GM19035 (cell line): ENCODE measurements around the gene UBE2F.
"Not testable (repeated sequence)": the region's sequence is repeated elsewhere in the genome, so short reads cannot be mapped to it uniquely, and the experiment has no call there.

ENCODE experiments used
- ATAC-seq: cut with Tn5 transposase; IDR thresholded peaks from one replicate; pipeline ENCODE4 v1.9.1; 2021; ENCODE audit not compliant: unreplicated experiment

The UBE2F gene

DNA sequence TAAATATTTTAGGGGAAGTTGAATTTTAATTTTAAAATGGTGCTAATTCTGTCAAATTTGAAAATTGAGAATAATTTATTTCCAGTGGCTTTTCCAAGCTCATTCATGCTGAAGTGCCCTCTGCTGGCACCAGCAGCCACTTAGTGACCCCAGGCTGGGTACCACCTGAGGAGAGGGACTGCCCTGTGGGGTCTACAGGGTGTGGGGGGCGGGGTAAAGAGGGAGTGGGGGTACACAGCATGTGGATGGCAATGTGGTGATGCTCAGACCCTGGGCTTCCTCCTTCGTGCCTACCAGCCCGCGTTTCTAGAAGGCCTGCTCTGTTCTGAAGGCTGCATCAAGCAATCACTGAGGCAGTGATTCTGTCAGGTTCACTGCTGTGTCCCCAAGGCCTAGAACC lies 48.9 kb downstream of the UBE2F start:
- no peak for ATAC-seq

DNA sequence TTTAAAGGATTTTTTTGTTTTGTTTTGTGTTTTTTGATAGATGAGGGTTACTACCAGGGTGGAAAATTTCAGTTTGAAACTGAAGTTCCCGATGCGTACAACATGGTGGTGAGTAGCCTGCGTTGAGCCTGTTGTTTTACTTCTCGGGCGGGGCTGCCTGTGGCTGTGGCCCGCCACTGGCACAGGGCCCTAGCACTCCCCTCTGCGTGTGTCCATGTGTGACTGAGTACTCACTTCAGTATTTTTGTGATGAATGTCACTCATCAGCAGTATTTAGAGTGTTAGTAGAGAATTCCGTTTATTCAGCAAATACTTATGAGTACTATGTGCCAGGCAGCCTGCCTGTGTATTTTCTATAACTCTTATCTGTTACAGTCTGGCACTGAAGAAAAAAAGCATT lies 49.7 kb downstream of the UBE2F start:
- no peak for ATAC-seq

DNA sequence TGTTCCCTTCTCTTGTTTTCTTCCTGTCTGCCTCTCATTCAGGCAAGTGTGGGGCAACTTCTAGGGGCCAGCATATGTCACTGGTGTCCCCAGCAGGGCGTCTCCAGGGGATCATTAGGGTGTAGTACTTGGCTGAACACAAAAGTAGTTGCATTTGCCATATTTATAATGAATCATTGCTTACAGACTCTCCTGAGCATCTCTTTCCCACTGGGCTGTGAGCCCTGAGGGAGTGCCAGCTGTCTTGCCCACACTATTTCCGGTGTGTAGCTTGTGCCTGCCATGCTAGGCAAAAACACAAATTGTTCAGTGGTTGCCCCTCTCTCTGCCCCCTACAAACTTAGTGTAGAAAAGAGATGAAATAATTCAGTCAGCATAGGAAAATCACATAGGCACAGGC lies 53.1 kb downstream of the UBE2F start:
- no peak for ATAC-seq

DNA sequence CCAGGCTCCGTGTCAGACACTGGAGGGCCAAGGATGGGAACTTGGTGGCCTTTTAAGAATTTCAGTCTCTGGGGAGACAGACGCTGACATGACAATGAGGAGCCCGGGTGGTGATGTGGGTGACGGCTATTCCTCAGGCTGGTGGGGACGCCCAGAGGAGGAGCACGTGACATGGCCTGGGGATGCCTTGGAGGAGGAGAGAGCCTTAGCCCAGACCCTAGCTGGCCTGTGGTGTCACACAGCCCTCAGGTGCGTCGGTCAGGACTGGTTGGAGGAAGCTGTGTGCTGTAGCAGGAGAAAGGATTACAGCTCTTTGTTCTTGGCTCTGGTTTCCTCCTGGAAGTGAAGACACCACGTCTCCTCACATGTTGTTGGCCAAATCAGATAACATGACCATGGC lies 54.0 kb downstream of the UBE2F start:
- ATAC-seq = no peak

GRCh38 chr2:238021327-238021726 lies 54.5 kb downstream of the UBE2F start:
- ATAC-seq = no peak

DNA sequence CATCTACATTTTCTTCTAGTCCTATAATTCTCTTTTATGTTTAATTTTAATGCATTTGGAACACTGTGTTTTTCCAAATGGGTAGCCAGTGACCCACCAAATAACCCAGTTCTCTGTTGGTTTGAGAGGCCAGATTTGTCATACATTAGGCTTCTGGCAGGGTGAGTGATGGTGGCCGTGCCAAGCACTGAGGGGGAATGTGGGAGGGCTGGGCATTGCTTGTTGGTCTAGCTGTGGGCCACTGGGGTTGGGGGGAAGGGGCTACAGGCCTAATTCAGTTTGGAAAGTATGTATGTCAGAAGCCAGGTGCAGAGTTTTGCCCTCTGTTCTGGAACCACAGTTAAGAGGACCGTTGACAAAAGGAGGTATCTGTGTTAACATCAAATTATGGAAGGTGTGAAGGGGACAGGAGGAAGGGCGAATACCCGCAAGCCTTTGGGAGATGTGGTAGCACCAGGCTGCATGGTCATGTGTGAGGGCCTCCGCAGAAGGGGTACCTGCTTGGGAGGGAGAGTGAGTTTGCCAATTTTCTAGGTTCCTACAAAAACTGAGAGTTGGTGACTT lies 55.9 kb downstream of the UBE2F start:
- ATAC-seq = no peak

DNA sequence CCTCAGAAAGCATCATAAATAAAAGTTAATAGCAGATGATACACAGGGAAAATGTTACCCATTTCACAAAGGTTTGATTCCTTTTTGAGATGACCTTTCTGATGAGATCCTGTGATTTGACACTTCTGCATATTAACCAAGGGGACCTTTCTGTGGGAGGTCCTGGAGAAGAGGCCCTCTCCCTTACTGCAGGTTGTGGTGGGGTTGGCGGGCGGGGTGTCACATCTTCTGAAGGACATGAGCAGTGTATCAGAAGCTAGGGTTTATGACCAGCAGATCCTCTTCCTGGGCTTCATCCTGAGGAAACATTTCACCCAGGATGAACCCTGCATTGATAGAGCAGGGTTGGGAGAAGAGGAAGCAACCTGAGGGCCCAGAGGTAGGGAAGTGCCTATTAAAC lies 56.8 kb downstream of the UBE2F start:
- ATAC-seq = no peak

- no peak for ATAC-seq
These were observed 58.2 kb downstream of the UBE2F start for GRCh38 chr2:238024986-238025385.

DNA sequence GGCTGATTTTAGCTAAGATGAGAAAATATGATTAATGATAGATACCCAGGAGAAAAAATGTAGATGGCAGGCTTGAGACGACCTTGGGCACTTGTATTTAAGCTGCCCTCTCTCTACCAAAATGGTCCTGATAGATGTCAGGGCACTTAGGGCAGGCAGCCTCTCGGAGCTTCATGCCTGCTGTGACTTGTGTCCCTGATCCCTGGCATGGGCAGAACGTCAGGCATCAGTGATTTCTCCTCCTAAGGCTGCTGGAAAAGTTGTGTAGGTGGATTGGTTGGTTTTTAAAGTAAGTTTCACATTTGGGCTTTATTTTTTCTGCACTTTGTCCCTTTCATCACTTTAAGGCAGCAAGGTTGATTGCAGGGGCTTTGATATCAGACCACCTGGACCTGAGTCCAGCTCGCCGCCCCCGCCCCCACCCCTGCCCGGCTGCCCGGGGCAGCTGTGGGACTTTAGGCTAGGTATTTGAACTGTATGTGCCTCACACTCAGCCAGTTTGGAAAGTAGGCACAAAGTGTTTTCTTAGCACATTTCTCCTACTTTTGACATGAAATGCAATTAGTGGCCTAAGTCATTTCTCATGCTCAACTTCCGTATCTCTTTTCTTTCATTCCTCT lies 59.0 kb downstream of the UBE2F start:
- ATAC-seq = no peak

DNA sequence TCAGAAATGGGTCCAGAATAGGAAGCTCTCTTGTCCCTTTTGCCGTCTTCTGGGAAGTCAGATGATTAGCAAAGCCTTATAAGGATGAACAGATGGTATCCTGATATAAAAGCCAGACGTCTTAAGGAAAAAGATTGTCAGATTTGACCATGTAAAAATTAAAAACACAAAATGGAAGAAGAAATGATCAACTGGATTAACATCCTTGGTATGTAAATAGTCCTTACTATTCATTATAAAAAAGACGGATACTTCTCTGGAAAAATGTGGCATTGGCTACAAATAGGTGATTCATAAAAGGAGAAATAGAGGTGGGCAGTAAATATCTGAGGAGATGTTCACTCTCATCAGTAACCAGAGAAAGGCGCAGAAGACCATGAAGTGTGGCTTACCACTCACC lies 60.2 kb downstream of the UBE2F start:
- no peak for ATAC-seq

DNA sequence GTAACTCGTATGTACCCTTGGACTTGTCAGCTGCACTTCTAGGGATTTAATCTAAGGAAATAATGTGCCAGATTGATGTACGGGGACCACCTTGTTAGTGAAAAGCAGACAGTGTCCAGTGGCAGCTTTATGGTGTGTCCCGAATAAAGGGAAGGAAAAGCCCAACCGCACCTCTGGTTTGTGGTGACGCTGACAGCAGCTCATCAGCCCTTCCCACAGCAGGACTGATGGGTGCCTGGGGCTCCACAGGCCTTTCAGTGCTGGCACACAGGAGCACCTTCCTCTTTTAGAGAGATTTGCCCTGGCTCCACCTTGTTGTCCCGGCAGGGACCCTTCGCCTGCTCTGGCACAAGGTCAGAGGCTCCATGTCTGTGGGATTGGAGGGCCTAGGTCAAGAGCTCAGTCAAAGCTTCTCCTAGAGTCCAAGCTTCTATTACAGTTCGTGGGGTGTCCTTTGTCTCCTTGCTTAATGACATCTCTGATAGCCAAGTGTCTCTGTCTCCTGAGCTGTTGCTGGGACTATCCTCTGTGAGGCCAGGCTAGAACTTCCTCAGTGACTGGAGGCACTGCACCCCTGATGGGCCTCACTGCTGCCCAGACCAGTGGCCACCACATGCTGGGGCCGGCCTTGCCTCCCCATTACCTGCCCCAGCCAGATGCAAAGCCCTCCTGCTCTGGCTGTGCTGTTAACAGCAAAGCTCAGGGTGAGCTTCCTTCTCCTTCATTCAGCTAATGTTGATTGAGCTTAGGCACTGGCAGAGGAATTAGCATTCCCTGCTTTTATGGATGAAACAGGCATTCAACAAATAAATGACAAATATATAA lies 61.0 kb downstream of the UBE2F start:
- no peak for ATAC-seq

- ATAC-seq = no peak
These were observed 63.0 kb downstream of the UBE2F start for GRCh38 chr2:238029853-238030252.

DNA sequence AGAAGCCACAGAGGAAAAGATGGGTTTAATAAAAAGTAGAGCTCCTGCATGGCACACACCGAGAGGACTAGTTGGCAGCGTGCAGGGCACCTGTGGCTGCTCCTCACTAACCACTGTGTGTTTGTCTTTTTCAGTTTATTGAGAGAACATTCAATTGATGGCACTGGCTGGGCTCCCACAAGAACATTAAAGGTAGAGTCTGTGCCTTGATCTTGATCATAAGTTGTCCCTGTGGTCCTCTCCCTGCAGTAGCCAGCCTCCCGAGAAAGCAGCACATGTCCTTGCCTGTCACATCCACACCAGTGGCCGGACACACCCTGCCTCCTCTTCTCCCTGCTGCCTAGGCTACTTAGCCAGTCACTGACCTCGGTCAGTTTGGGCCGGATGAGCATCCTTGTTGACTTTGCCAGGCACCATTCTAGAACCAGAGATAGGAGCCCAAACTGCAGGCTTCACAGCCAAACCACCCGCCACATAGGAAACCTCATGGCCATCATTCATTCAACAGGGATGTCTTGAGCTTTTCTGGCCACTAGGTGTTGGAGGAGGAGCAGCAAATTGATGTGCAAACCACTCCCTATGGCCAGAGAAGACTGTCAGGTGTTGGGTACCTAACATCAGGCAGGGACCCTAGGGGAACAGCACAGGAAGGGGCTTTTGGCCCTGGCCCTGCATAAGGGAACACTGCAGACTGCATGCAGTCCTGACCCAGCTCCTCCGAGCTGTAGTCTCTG lies 63.8 kb downstream of the UBE2F start:
- no peak for ATAC-seq

DNA sequence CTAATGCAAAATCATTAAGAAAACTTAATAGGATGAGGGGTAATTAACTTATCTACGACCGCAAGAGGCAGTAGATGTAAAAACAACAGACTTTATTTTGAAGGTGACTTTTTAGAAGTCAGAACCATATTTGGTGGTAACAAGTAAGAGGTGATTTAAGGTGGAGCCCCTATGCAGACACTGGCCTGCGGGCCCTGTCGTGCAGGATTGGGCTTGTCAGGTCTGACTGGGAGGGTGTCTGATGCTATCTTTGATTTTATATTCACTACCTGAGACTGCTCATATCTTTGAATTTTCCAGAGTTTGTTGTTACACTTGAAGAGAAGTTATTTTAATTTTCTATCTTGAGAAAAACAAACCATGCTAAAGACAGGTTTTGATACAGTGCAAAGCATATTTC lies 64.9 kb downstream of the UBE2F start:
- no peak for ATAC-seq

GRCh38 chr2:238032755-238033337 lies 66.0 kb downstream of the UBE2F start:
- ATAC-seq = no peak

DNA sequence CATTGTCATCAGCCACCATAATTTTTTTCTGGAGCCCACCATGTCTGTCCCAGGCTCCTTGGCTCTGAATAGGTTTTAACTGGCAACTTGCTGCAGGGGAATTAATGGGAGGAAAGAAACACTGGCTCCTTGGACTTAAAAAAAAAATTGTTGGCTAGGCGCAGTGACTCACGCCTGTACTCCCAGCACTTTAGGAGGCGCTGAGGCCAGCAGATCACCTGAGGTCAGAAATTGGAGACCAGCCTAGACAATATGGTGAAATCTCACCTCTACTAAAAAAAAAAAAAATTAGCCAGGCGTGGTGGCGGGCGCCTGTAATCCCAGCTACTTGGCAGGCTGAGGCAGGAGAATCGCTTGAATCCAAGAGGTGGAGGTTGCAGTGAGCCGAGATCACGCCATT lies 67.2 kb downstream of the UBE2F start:
- ATAC-seq = not testable (repeated sequence)

GRCh38 chr2:238038203-238038602 lies 71.4 kb downstream of the UBE2F start:
- ATAC-seq = no peak

DNA sequence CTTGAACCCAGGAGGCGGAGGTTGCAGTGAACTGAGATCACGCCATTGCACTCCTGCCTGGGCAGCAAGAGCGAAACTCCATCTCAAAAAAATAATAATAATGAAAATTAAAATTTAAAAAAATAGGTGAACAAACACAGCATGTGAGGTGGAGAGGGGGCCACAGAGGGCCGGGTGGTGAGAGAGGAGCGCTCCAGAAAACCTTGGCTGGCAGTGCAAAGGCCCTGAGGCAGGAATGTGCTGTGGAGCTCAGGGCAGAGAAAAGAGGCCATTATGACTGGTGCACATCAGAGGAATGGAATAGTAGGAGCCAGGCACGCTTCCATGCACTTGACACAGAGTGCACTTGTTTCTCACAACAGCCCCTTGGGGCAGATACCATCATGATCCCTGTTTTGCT lies 72.3 kb downstream of the UBE2F start:
- no peak for ATAC-seq

DNA sequence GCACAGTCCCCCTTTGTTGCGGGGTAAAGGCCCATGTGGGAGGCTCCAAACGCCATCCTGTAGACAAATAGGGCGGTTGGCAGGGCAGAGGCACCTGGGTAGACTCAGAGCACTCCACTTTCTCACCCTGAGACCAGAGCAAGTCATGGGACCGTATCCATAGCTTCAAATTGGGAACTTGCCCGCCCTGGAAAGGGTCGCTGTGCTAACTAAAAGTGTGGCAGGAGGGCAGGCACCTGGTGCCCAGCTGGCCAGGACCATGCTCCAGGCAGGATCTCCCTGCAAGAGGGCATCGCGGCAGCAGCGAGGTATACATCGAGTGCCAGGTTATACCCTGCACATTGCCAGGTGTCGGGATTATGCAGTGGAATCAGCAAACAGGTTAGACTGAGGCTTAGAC lies 73.2 kb downstream of the UBE2F start:
- ATAC-seq = no peak

- no peak for ATAC-seq
These were observed 74.1 kb downstream of the UBE2F start for GRCh38 chr2:238040918-238041317.

DNA sequence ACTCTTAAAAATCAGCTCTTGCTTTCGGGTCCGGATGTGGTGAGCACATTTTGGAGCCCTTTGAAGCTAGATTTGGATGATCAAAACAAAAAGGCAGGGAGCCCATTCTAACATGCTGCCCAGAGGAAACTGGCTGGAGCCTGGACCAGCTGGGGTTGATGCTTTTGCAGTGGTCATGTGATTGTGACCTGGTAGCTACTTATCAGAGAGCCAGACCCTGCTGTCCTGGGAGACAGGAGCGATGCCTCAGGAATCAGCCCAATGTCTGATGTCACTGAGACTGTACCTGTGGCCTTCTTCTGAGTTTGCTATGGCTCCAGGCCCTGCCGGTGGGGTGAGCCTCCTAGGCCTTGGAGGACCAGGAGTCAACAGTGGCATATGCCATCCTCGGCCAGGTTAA lies 75.3 kb downstream of the UBE2F start:
- ATAC-seq = no peak
